Measurements from ENCODE around the gene ZNF440. TPM values are rescaled to one million over a fixed set of nuclear protein-coding genes. Genes with fewer than 3 reads are reported as not detected.

Gene ZNF440
- total and polyA plus RNA-seq, 10 of the 15 experiments (the other 5 are each of a cell fraction or from before 2014, with no cell fraction given): 1.3 to 8.9 (median 3.8) TPM

- in situ Hi-C loops (cut with MboI): no loop called here
- no peak for TF ChIP-seq FOS (IDR thresholded peaks at IDR 0.05; ENCODE audit: borderline replicate concordance, extremely low read depth, insufficient read length)
- TF ChIP-seq ZBED1 (IDR thresholded peaks at IDR 0.05; ENCODE audit: borderline replicate concordance): no peak
- TF ChIP-seq GABPA (IDR thresholded peaks at IDR 0.05; ENCODE audit: low read depth): no peak
- TF ChIP-seq BACH1 (IDR thresholded peaks at IDR 0.05; ENCODE audit: borderline replicate concordance): peak; percentile 52; the same call in 1 of the 2 replicates
- no peak for TF ChIP-seq SMC3 (IDR thresholded peaks at IDR 0.05; ENCODE audit: borderline replicate concordance, low read length)
- TF ChIP-seq BMI1 (IDR thresholded peaks at IDR 0.05; ENCODE audit: borderline replicate concordance): no peak
- no peak for TF ChIP-seq BCL3 (IDR thresholded peaks at IDR 0.05; ENCODE audit: borderline replicate concordance, insufficient read depth, low read depth, low read length, poor library complexity, severe bottlenecking)
- TF ChIP-seq RUNX3 (IDR thresholded peaks at IDR 0.05; ENCODE audit: low read length): peak; percentile 74
- 0 out of 2 replicates have a peak, but pooled peaks have one; percentile 15 for TF ChIP-seq NKRF (conservative IDR thresholded peaks at IDR 0.05)
- no peak for TF ChIP-seq NR2C1 (IDR thresholded peaks at IDR 0.05)
- 0 out of 2 replicates have a peak, but pooled peaks have one; percentile 13 for TF ChIP-seq ZBTB40 (IDR thresholded peaks at IDR 0.05; ENCODE audit: borderline replicate concordance)
- no peak for TF ChIP-seq ZBTB4 (CRISPR knock-in tag; IDR thresholded peaks at IDR 0.05)
- TF ChIP-seq RB1 (IDR thresholded peaks at IDR 0.05; ENCODE audit: borderline replicate concordance): no peak
Measured at GRCh38 chr19:11767633-11768133, 46.4 kb upstream of the ZNF440 start.

More at GRCh38 chr19:11767633-11768133, 46.4 kb upstream of the ZNF440 start:
- no peaks in the 10 kb centered on the region for H3K27me3 ChIP-seq (replicated peaks in 1 of 2; ENCODE audit: control insufficient read depth in 2 of 2, insufficient read depth in 2 of 2, low read length in 1 of 2)
- ChIA-PET SMC1A (ENCODE audit: uncharacterized antibody, unreplicated experiment) (interaction anchor here (2.0 kb wide), 1 partner anchor 31 kb away, joined by 7 read pairs; no protein-coding TSS in a partner anchor), CTCF (interaction anchor here (0.7 kb wide), 1 partner anchor 30 kb away, joined by 3 read pairs; the partner anchor contains the start of gene ZNF491), RAD21 (ENCODE audit: unreplicated experiment) (no interaction called here), POLR2A (interaction anchor here (0.5 to 1.2 kb wide), 2 partner anchors 165 to 273 kb away, joined by 3 to 5 read pairs; no protein-coding TSS in a partner anchor)
- peak overlapping the region; percentile 91 for H3K27ac ChIP-seq (ENCODE audit: control insufficient read depth, insufficient read depth)
- BruUV-seq (replicated peaks): no TSS peak
- H3K79me2 ChIP-seq (ENCODE audit: control insufficient read depth, insufficient read depth, low read length): peaks cover 15% of the 10 kb centered on the region
- intact Hi-C loops (cut with micrococcal nuclease; ENCODE audit: unreplicated experiment): no loop called here
- H3K4me1 ChIP-seq (ENCODE audit: control insufficient read depth, insufficient read depth, low read length): peaks cover 3% of the 10 kb centered on the region
- H3K9ac ChIP-seq (ENCODE audit: control insufficient read depth, insufficient read depth, low read length): peak overlapping the region; percentile 91
- under 1% methylated on average over 18 of the region's 20 CpGs for WGBS (ENCODE audit: insufficient coverage, insufficient replicate concordance, low lambda C conversion rate, missing lambda C conversion rate)
- H3K4me2 ChIP-seq (ENCODE audit: control insufficient read depth, insufficient read depth): peak overlapping the region; percentile 92
- peak; percentile 77 for ATAC-seq
- no peaks in the 10 kb centered on the region for H4K20me1 ChIP-seq (ENCODE audit: control insufficient read depth, insufficient read depth)
- no peak for FAIRE-seq
- peaks cover 12% of the 10 kb centered on the region for H3K9me3 ChIP-seq (replicated peaks; ENCODE audit: control insufficient read depth, insufficient read depth, low read length)
- DNase-seq (ENCODE audit: low read depth, low spot score): peak; percentile 31
- H2AFZ ChIP-seq (ENCODE audit: control insufficient read depth, low read depth, low read length): peak overlapping the region; percentile 99
- H3K36me3 ChIP-seq (ENCODE audit: control insufficient read depth in 2 of 2, insufficient read depth in 2 of 2, low read length in 1 of 2): no peaks in the 10 kb centered on the region
- H3K4me3 ChIP-seq: peak overlapping the region; percentile 71
